IMR-90 (cell line): Measurements from ENCODE around the gene FGGY.

Experiments
- CEBPB ChIP-seq: IDR thresholded peaks from 2 replicates; pipeline ENCODE4 v1.6.1; 2012; ENCODE audit warnings: low read depth, low read length, improper control_type of control experiment
- FOS ChIP-seq: fragments of 150-350 bp; IDR thresholded peaks from 2 replicates; pipeline ENCODE4 v1.6.1; 2016; ENCODE audit warnings: low read depth, low read length
- MAFK ChIP-seq: IDR thresholded peaks from 2 replicates; pipeline ENCODE4 v1.6.1; 2012; ENCODE audit warnings: low read depth, low read length, improper control_type of control experiment
- MAZ ChIP-seq: IDR thresholded peaks from 2 replicates; pipeline ENCODE4 v1.6.1; 2012; ENCODE audit warnings: low read depth, mild to moderate bottlenecking, low read length, improper control_type of control experiment, moderate library complexity, borderline replicate concordance
- MXI1 ChIP-seq: IDR thresholded peaks from 2 replicates; pipeline ENCODE4 v1.6.1; 2012; ENCODE audit warnings: low read depth, mild to moderate bottlenecking, low read length, moderate library complexity, borderline replicate concordance
- NFE2L2 ChIP-seq: fragments of 150-350 bp; IDR thresholded peaks from 2 replicates; pipeline ENCODE4 v1.6.1; 2016; ENCODE audit warnings: low read depth, mild to moderate bottlenecking, low read length
- POLR2A ChIP-seq: IDR thresholded peaks from 2 replicates; pipeline ENCODE4 v1.6.1; 2012; ENCODE audit warnings: mild to moderate bottlenecking, low read depth, low read length
- RAD21 ChIP-seq: IDR thresholded peaks from 2 replicates; pipeline ENCODE4 v1.6.1; 2012; ENCODE audit warnings: low read length, improper control_type of control experiment
- RCOR1 ChIP-seq: IDR thresholded peaks from 2 replicates; pipeline ENCODE4 v1.6.1; 2012; ENCODE audit warnings: mild to moderate bottlenecking, low read length, improper control_type of control experiment; ENCODE audit not compliant: insufficient replicate concordance
- SMC3 ChIP-seq: fragments of 150-350 bp; IDR thresholded peaks from 2 replicates; pipeline ENCODE4 v1.6.1; 2016; ENCODE audit warnings: low read depth, mild to moderate bottlenecking, antibody characterized with exemption, low read length, moderate library complexity
- TF ChIP-seq, protein P1 (sequence below): conservative IDR thresholded peaks from 2 replicates; pipeline ENCODE4 v1.5.1; 2012; ENCODE audit warnings: mild to moderate bottlenecking, low read depth, low read length, improper control_type of control experiment
- TF ChIP-seq, protein P2 (sequence below): fragments of 150-350 bp; IDR thresholded peaks from 2 replicates; pipeline ENCODE4 v1.6.1; 2017; ENCODE audit warnings: mild to moderate bottlenecking, antibody characterized with exemption, low read length, low read depth
- TF ChIP-seq, protein P3 (sequence below): fragments of 150-350 bp; IDR thresholded peaks from 2 replicates; pipeline ENCODE4 v1.6.1; 2016; ENCODE audit warnings: low read depth, mild to moderate bottlenecking, low read length, moderate library complexity, borderline replicate concordance

DNA sequence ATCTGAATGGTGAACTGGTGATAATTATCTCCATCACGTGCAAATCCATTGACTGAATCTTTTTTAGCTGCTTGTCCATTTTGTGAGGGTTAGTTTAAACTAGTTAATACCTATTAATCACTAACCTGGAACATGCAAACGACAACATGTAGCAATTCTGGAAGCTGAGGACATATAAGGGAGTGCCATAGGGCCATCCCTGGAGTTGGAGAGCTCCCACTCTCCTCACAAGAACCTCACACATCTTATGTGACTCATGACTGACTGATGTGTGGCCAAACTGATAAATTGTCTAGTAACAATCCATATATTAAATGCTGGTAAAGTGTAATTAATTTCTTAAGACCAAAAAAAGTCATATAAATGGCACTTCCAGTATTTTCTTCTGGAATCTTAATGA lies 454.9 kb downstream of the FGGY start:
- TF ChIP-seq POLR2A (no peak), RCOR1 (no peak), NFE2L2 (no peak), RAD21 (no peak), MAZ (no peak), CEBPB (no peak), FOS (no peak), SMC3 (no peak), MXI1 (no peak), MAFK (no peak)
- TF ChIP-seq, protein P1, sequence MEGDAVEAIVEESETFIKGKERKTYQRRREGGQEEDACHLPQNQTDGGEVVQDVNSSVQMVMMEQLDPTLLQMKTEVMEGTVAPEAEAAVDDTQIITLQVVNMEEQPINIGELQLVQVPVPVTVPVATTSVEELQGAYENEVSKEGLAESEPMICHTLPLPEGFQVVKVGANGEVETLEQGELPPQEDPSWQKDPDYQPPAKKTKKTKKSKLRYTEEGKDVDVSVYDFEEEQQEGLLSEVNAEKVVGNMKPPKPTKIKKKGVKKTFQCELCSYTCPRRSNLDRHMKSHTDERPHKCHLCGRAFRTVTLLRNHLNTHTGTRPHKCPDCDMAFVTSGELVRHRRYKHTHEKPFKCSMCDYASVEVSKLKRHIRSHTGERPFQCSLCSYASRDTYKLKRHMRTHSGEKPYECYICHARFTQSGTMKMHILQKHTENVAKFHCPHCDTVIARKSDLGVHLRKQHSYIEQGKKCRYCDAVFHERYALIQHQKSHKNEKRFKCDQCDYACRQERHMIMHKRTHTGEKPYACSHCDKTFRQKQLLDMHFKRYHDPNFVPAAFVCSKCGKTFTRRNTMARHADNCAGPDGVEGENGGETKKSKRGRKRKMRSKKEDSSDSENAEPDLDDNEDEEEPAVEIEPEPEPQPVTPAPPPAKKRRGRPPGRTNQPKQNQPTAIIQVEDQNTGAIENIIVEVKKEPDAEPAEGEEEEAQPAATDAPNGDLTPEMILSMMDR = no peak
- TF ChIP-seq, protein P2, sequence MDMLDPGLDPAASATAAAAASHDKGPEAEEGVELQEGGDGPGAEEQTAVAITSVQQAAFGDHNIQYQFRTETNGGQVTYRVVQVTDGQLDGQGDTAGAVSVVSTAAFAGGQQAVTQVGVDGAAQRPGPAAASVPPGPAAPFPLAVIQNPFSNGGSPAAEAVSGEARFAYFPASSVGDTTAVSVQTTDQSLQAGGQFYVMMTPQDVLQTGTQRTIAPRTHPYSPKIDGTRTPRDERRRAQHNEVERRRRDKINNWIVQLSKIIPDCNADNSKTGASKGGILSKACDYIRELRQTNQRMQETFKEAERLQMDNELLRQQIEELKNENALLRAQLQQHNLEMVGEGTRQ = no peak
- TF ChIP-seq, protein P3, sequence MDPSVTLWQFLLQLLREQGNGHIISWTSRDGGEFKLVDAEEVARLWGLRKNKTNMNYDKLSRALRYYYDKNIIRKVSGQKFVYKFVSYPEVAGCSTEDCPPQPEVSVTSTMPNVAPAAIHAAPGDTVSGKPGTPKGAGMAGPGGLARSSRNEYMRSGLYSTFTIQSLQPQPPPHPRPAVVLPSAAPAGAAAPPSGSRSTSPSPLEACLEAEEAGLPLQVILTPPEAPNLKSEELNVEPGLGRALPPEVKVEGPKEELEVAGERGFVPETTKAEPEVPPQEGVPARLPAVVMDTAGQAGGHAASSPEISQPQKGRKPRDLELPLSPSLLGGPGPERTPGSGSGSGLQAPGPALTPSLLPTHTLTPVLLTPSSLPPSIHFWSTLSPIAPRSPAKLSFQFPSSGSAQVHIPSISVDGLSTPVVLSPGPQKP = no peak
